ENCODE measurements around the gene FOLR1.

FOLR1 gene

GRCh38 chr11:72237112-72237931, 45.4 kb downstream of the FOLR1 start:
- TF ChIP-seq, protein P1, sequence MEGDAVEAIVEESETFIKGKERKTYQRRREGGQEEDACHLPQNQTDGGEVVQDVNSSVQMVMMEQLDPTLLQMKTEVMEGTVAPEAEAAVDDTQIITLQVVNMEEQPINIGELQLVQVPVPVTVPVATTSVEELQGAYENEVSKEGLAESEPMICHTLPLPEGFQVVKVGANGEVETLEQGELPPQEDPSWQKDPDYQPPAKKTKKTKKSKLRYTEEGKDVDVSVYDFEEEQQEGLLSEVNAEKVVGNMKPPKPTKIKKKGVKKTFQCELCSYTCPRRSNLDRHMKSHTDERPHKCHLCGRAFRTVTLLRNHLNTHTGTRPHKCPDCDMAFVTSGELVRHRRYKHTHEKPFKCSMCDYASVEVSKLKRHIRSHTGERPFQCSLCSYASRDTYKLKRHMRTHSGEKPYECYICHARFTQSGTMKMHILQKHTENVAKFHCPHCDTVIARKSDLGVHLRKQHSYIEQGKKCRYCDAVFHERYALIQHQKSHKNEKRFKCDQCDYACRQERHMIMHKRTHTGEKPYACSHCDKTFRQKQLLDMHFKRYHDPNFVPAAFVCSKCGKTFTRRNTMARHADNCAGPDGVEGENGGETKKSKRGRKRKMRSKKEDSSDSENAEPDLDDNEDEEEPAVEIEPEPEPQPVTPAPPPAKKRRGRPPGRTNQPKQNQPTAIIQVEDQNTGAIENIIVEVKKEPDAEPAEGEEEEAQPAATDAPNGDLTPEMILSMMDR (IDR thresholded peaks at IDR 0.05; ENCODE audit: control insufficient read depth, insufficient read depth, low read depth, low read length, missing control alignments): no peak
- DNase-seq (ENCODE audit: low read depth): no peak
- H3K4me3 ChIP-seq (ENCODE audit: control insufficient read depth, low read depth, low read length): no peak overlapping the region

DNA sequence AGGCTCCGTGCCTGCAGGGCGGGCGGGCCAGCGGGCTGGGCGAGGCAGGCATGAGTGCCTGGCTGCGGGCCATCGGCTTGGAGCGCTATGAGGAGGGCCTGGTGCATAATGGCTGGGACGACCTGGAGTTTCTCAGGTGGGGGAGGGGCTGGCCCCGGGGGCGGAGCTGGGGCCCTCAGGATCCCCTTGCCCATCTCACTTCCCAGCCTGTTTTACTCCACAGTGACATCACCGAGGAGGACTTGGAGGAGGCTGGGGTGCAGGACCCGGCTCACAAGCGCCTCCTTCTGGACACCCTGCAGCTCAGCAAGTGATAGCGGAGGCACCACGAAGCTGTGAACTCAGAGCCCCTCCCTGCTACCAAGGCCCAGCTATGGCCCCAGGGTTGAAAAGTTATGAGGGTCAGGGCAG, 46.1 kb downstream of the FOLR1 start:
- no peak for DNase-seq (ENCODE audit: low read depth)
- H3K4me3 ChIP-seq (ENCODE audit: control insufficient read depth, low read depth, low read length): no peak overlapping the region

DNA sequence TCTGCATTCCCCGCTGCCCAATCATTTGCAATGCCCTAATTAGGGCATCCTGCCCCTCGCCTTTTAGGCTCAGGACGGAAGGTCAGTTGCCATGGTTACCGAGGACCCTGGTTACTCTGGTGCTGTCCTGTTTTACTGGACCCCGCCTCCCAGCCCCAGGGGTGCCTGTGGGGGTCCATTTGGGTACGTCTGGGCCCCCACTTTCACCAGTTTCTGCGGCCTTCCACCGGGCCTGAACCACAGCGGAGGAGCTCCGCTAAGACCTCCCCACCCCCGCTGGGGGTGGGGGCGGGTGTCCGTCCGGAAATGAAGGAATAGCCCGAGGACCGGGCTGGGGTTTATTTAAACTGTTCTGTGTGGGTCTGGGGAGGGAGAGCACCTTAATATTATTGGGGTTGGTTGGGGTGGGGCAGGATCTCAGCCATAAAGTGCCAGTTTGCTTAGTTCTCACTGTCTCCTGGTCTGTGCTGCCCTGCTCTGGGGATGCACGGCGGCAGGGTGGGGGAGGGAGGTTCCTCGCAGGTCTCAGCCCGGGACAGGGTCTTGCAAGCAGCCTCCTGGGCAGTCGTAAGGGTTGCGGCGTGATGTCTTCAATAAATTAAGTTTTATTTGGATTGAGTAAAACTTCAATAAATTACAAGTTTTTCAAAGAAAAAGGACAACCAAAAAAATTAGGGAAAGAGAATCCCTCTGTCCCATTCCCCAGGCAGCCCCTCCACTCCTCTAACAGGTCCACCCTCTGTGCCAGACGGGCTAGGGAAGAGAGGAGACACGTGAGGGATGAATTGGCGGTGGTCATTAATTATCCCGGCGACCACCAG, 46.8 kb downstream of the FOLR1 start:
- TF ChIP-seq, protein P1 (IDR thresholded peaks at IDR 0.05; ENCODE audit: control insufficient read depth, insufficient read depth, low read depth, low read length, missing control alignments): no peak
- DNase-seq (ENCODE audit: low read depth): no peak
- H3K4me3 ChIP-seq (ENCODE audit: control insufficient read depth, low read depth, low read length): no peak overlapping the region

More for the DNA sequence above, 46.1 kb downstream of the FOLR1 start:
- TF ChIP-seq, protein P1 (IDR thresholded peaks at IDR 0.05; ENCODE audit: control insufficient read depth, insufficient read depth, low read depth, low read length, missing control alignments): peak; percentile 73

GRCh38 chr11:72239313-72239848, 47.4 kb downstream of the FOLR1 start:
- DNase-seq (ENCODE audit: low read depth): no peak
- TF ChIP-seq, protein P1 (IDR thresholded peaks at IDR 0.05; ENCODE audit: control insufficient read depth, insufficient read depth, low read depth, low read length, missing control alignments): no peak
- H3K4me3 ChIP-seq (ENCODE audit: control insufficient read depth, low read depth, low read length): peak overlapping the region; percentile 1; the same call in 1 of the 2 replicates

GRCh38 chr11:72239849-72240460, 48.0 kb downstream of the FOLR1 start:
- DNase-seq (ENCODE audit: low read depth): no peak
- TF ChIP-seq, protein P1 (IDR thresholded peaks at IDR 0.05; ENCODE audit: control insufficient read depth, insufficient read depth, low read depth, low read length, missing control alignments): no peak
- peak overlapping the region; percentile 3; the same call in 1 of the 2 replicates for H3K4me3 ChIP-seq (ENCODE audit: control insufficient read depth, low read depth, low read length)

Data from AG09309 (cell line).